K562 (cell line): ENCODE results near the gene TOR1B. TPM values are rescaled to one million over a fixed set of nuclear protein-coding genes. Genes with fewer than 3 reads are reported as not detected.

Source experiments
- ARNT ChIP-seq, 2 experiments: fragments of 450-650 bp; IDR thresholded peaks; 2 replicates each; pipeline ENCODE4 v1.6.1; 2016; ENCODE audit warnings: mild to moderate bottlenecking in 1 of 2
- BCL6 ChIP-seq: fragments of 250-450 bp; sonication (Bioruptor Pico); IDR thresholded peaks from 2 replicates; pipeline ENCODE4 v1.4.0; 2020
- CHAMP1 ChIP-seq: fragments of 450-650 bp; IDR thresholded peaks from 2 replicates; pipeline ENCODE4 v1.6.1; 2016; ENCODE audit warnings: mild to moderate bottlenecking
- ETS2 ChIP-seq: IDR thresholded peaks from 2 replicates; pipeline ENCODE4 v1.6.1; 2016; ENCODE audit warnings: borderline replicate concordance, missing genetic modification characterization, mild to moderate bottlenecking, moderate library complexity, missing compliant biosample characterization; ENCODE audit not compliant: poor library complexity, severe bottlenecking
- FOXJ2 ChIP-seq: fragments of 200-800 bp; sonication (Bioruptor generic); IDR thresholded peaks from 2 replicates; pipeline ENCODE4 v1.6.1; 2016; ENCODE audit warnings: missing genetic modification characterization, missing compliant biosample characterization
- GABPB1 ChIP-seq: sonication (generic); formaldehyde crosslinking; IDR thresholded peaks from 2 replicates; pipeline ENCODE4 v1.8.0; 2022; ENCODE audit warnings: mild to moderate bottlenecking, missing genetic modification reagents
- GATAD2B ChIP-seq: fragments of 450-650 bp; IDR thresholded peaks from 2 replicates; pipeline ENCODE4 v1.6.1; 2017; ENCODE audit warnings: mild to moderate bottlenecking, borderline replicate concordance
- HNRNPK ChIP-seq: fragments of 200-400 bp; formaldehyde crosslinking; IDR thresholded peaks from one replicate; pipeline ENCODE4 v1.6.1; 2018; ENCODE audit warnings: mild to moderate bottlenecking, low read depth, low read length; ENCODE audit not compliant: poor library complexity, severe bottlenecking
- KDM2B ChIP-seq: fragments of 250-450 bp; sonication (Bioruptor Pico); IDR thresholded peaks from 2 replicates; pipeline ENCODE4 v1.8.0; 2021; ENCODE audit warnings: mild to moderate bottlenecking, moderate library complexity
- PPARD ChIP-seq: fragments of 250-450 bp; sonication (Bioruptor Pico); IDR thresholded peaks from 2 replicates; pipeline ENCODE4 v1.8.0; 2022; ENCODE audit warnings: inconsistent platforms, mild to moderate bottlenecking, moderate library complexity
- RBFOX2 ChIP-seq: fragments of 200-400 bp; formaldehyde crosslinking; IDR thresholded peaks from 2 replicates; pipeline ENCODE4 v1.6.1; 2017; ENCODE audit warnings: low read depth, mild to moderate bottlenecking, low read length, moderate library complexity
- SPI1 ChIP-seq: IDR thresholded peaks from 2 replicates; pipeline ENCODE4 v1.6.1; 2011; ENCODE audit warnings: low read depth, low read length, control low read depth, borderline replicate concordance
- SRF ChIP-seq, 2 experiments: fragments of 250-450, 450-650 bp in 1 of 2; sonication (Bioruptor Pico) in 1 of 2; sonication (generic) in 1 of 2; formaldehyde crosslinking; IDR thresholded peaks; 2 replicates each; pipeline versions ENCODE4 v1.5.0 to v1.5.1; 2020 to 2022; ENCODE audit warnings: mild to moderate bottlenecking in 1 of 2, missing genetic modification reagents in 1 of 2
- SUPT5H ChIP-seq: fragments of 450-650 bp; IDR thresholded peaks from 2 replicates; pipeline ENCODE4 v1.6.1; 2016
- ZNF280A ChIP-seq: fragments of 450-650 bp; IDR thresholded peaks from 2 replicates; pipeline ENCODE4 v1.6.1; 2018; ENCODE audit warnings: mild to moderate bottlenecking, low read depth; ENCODE audit not compliant: partially characterized antibody
- ZNF311 ChIP-seq: fragments of 250-450 bp; sonication (Bioruptor Pico); IDR thresholded peaks from 2 replicates; pipeline ENCODE4 v1.4.0; 2020; ENCODE audit warnings: mild to moderate bottlenecking, moderate library complexity
- ZNF561 ChIP-seq: fragments of 450-650 bp; formaldehyde crosslinking; conservative IDR thresholded peaks from 2 replicates; pipeline ENCODE4 v1.4.0; 2020; ENCODE audit warnings: mild to moderate bottlenecking, moderate library complexity
- ZNF592 ChIP-seq: fragments of 450-650 bp; IDR thresholded peaks from 2 replicates; pipeline ENCODE4 v1.6.1; 2017; ENCODE audit warnings: antibody characterized with exemption, mild to moderate bottlenecking
- polyA plus RNA-seq, 8 experiments: library from polyadenylated mRNA; depleted of rRNA in 4 of 8; stranded (reverse) in 5 of 8; unstranded in 3 of 8; fragments of >200 nt; fragmentation: Nextera tagmentation in 2 of 8; fragmentation: Illumina TruSeq in 1 of 8; extraction: Ambion mirVana in 2 of 8; extraction: Trizol in 1 of 8; gene quantifications; 2 replicates each; pipeline versions ENCODE4 v1.2.1 to v1.2.3, GENCODE V29; 2011 to 2014; ENCODE audit warnings: inconsistent platforms in 1 of 8, missing spikeins in 1 of 8
- total RNA-seq, 7 experiments: library from RNA; depleted of rRNA in 6 of 7; stranded (reverse); fragments of >200 nt in 6 of 7; fragmentation: Illumina TruSeq in 2 of 7; extraction: Trizol in 2 of 7; gene quantifications; 2 replicates each; pipeline versions ENCODE4 v1.2.1 to v1.2.3, GENCODE V29; 2011 to 2021; ENCODE audit warnings: low replicate concordance in 1 of 7
- TF ChIP-seq, protein P1 (sequence below): sonication (generic); formaldehyde crosslinking; IDR thresholded peaks from 2 replicates; pipeline ENCODE4 v1.8.1; 2022; ENCODE audit warnings: missing genetic modification reagents

TOR1B gene
- total and polyA plus RNA-seq, 9 of the 15 experiments (the other 6 are each of a cell fraction or from before 2014, with no cell fraction given): 4.2 to 36.5 (median 24.6) TPM

- TF ChIP-seq GATAD2B (no peak), BCL6 (no peak), ZNF561 (no peak), ZNF311 (CRISPR knock-in tag) (no peak), KDM2B (no peak), SUPT5H (no peak; the same call in 1 of the 2 replicates), SRF (CRISPR knock-in tag; IDR thresholded peaks at IDR 0.05) (peak; percentile 66 to 94; a peak in 3 of 4 replicates), SPI1 (no peak), HNRNPK (no peak), FOXJ2 (tag) (no peak), CHAMP1 (no peak), ARNT (IDR thresholded peaks at IDR 0.05) (no peak), RBFOX2 (no peak), GABPB1 (no peak), ETS2 (tag) (no peak), ZNF592 (no peak), ZNF280A (no peak), PPARD (no peak)
- TF ChIP-seq, protein P1, sequence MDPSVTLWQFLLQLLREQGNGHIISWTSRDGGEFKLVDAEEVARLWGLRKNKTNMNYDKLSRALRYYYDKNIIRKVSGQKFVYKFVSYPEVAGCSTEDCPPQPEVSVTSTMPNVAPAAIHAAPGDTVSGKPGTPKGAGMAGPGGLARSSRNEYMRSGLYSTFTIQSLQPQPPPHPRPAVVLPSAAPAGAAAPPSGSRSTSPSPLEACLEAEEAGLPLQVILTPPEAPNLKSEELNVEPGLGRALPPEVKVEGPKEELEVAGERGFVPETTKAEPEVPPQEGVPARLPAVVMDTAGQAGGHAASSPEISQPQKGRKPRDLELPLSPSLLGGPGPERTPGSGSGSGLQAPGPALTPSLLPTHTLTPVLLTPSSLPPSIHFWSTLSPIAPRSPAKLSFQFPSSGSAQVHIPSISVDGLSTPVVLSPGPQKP (CRISPR knock-in tag): no peak
Observed at GRCh38 chr9:129838707-129839259, 35.8 kb downstream of the TOR1B start (continued).
